ENCODE results near the gene TTLL9. TPM values are rescaled to one million over a fixed set of nuclear protein-coding genes. Genes with fewer than 3 reads are reported as not detected.
A peak's percentile ranks its signal among the peaks of the same experiment; 100 is the strongest.

TTLL9 gene
- polyA plus RNA-seq, 3 donors, result 0.21 TPM; not detected in 2

DNA sequence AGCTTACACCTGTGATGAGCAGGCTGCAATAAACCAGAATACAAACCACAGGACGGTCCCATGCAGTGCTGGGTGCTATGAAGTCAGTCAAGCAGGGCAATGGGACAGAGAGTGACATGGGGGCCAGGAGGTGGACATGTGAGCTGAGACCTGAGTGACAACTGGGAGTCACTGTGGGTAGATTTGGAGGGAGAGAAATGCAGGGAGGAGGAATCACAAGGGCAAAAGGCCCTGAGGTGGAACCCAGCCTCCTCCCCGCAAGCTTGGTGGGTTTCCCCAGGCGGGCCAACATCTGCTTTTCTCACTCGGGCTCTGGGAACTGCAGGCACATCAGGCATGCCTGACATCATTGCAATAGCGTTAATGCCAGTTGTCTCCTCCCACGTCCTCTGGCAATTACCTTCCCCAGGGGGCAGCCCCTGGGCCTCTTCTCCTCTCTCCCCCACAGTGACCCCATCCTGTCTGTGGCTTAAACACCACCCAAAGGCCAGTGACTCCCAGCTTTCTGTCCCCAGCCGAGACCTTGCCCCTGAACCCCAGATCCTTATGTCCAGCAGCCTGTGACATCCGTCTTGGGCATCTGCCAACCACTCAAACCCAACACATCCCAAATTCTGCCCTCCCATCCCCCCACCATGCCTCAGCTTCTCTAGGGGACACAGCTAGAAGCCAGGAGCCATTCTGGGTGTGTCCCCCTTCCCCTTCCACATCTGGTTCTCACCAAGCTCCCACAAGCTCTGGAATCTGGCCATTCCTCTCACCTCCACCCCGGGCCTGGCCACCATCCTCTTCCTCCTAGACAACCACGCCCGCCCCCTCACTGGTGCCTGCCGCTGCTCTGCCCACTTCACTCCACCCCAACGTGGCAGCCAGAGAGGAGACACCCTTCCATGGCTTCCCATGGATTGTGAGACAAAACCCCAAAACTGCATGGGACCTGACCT is 53.2 kb downstream of the TTLL9 start:
- H3K4me1 ChIP-seq (ENCODE audit: control insufficient read depth in 1 of 2, insufficient read depth in 2 of 2, low read length in 2 of 2), result no peaks in the 10 kb centered on the region
- H3K36me3 ChIP-seq (replicated peaks in 1 of 2; ENCODE audit: control insufficient read depth in 1 of 2, insufficient read depth in 2 of 2, low read length in 2 of 2), result no peaks in the 10 kb centered on the region
- no peaks in the 10 kb centered on the region for H3K27me3 ChIP-seq (ENCODE audit: control insufficient read depth in 2 of 2, insufficient read depth in 2 of 2, low read length in 2 of 2)
- H3K27ac ChIP-seq (ENCODE audit: low read depth in 1 of 2, low read length in 2 of 2), result no peak overlapping the region
- no peaks in the 10 kb centered on the region for H4K20me1 ChIP-seq (ENCODE audit: insufficient read depth, low read length)
- H3K4me3 ChIP-seq (replicated peaks in 1 of 3; ENCODE audit: low read depth in 2 of 3, low read length in 3 of 3), result no peak overlapping the region
- 55% methylated on average over 13 of the region's 13 CpGs for WGBS (ENCODE audit: insufficient coverage)
- no peaks in the 10 kb centered on the region for H3K9me3 ChIP-seq (replicated peaks in 1 of 2; ENCODE audit: control insufficient read depth in 1 of 2, insufficient read depth in 1 of 2, low read length in 2 of 2)
- no peak for TF ChIP-seq CTCF (IDR thresholded peaks at IDR 0.05)
- Mint-ChIP-seq H3K4me1 (peaks cover 6% of the 10 kb centered on the region), H3K27me3 (ENCODE audit: low read depth in 3 of 3) (peaks cover 7 to 12% (median 8%) of the 10 kb centered on the region in 3 donors), H3K4me3 (no peak overlapping the region), H3K27ac (no peak overlapping the region), H3K9me3 (peaks cover 0 to 1% (median 0%) of the 10 kb centered on the region in 7 donors), H3K36me3 (no peaks in the 10 kb centered on the region)
- H2AFZ ChIP-seq (ENCODE audit: insufficient read depth, low read depth, low read length, poor library complexity, severe bottlenecking), result no peak overlapping the region
- H3K4me2 ChIP-seq (replicated peaks; ENCODE audit: extremely low read depth, low read length, poor library complexity, severe bottlenecking), result no peak overlapping the region
- no peaks in the 10 kb centered on the region for H3K79me2 ChIP-seq (ENCODE audit: insufficient read depth, low read length)
- intact Hi-C loops (cut with micrococcal nuclease), result no loop called here
- peak in 1 of 3 donors; percentile 7 for DNase-seq
- no peak overlapping the region for H3K9ac ChIP-seq (ENCODE audit: insufficient read depth, low read length, poor library complexity, severe bottlenecking)

GRCh38 chr20:31924561-31924960 is 54.1 kb downstream of the TTLL9 start:
- H3K4me3 Mint-ChIP-seq, result no peak overlapping the region
- Histone ChIP-seq H3K79me2 (ENCODE audit: insufficient read depth, low read length) (no peaks in the 10 kb centered on the region), H3K27ac (ENCODE audit: low read depth in 1 of 2, low read length in 2 of 2) (no peak overlapping the region), H3K4me2 (replicated peaks; ENCODE audit: extremely low read depth, low read length, poor library complexity, severe bottlenecking) (no peak overlapping the region), H3K27me3 (ENCODE audit: control insufficient read depth in 2 of 2, insufficient read depth in 2 of 2, low read length in 2 of 2) (no peaks in the 10 kb centered on the region), H2AFZ (ENCODE audit: insufficient read depth, low read depth, low read length, poor library complexity, severe bottlenecking) (no peak overlapping the region), H4K20me1 (ENCODE audit: insufficient read depth, low read length) (no peaks in the 10 kb centered on the region), H3K9me3 (replicated peaks in 1 of 2; ENCODE audit: control insufficient read depth in 1 of 2, insufficient read depth in 1 of 2, low read length in 2 of 2) (no peaks in the 10 kb centered on the region), H3K4me1 (ENCODE audit: control insufficient read depth in 1 of 2, insufficient read depth in 2 of 2, low read length in 2 of 2) (no peaks in the 10 kb centered on the region), H3K9ac (ENCODE audit: insufficient read depth, low read length, poor library complexity, severe bottlenecking) (no peak overlapping the region), H3K4me3 (replicated peaks in 1 of 3; ENCODE audit: low read depth in 2 of 3, low read length in 3 of 3) (no peak overlapping the region), H3K36me3 (replicated peaks in 1 of 2; ENCODE audit: control insufficient read depth in 1 of 2, insufficient read depth in 2 of 2, low read length in 2 of 2) (no peaks in the 10 kb centered on the region)
- peaks cover 0 to 1% (median 0%) of the 10 kb centered on the region in 7 donors for H3K9me3 Mint-ChIP-seq
- no peak overlapping the region for H3K27ac Mint-ChIP-seq
- DNase-seq, result no peak
- H3K4me1 Mint-ChIP-seq, result peaks cover 5% of the 10 kb centered on the region
- 92% methylated on average over 4 of the region's 8 CpGs for WGBS (ENCODE audit: insufficient coverage)
- intact Hi-C loops (cut with micrococcal nuclease), result no loop called here
- no peak for TF ChIP-seq CTCF (IDR thresholded peaks at IDR 0.05)
- peaks cover 7 to 10% (median 9%) of the 10 kb centered on the region in 3 donors for H3K27me3 Mint-ChIP-seq (ENCODE audit: low read depth in 3 of 3)
- H3K36me3 Mint-ChIP-seq, result no peaks in the 10 kb centered on the region

All from CD14-positive monocyte (primary cell).